Smooth muscle cell (in vitro differentiated cells): Measurements from ENCODE around the gene ACP5. TPM values are rescaled to one million over a fixed set of nuclear protein-coding genes. Genes with fewer than 3 reads are reported as not detected.

Experiments used
- DNase-seq: peaks from one replicate; lab custom pipeline; 2025; ENCODE audit not compliant: unreplicated experiment; lab: John Stamatoyannopoulos, UW
- H2AFZ ChIP-seq: fragments of 200-600 bp; sonication (generic); 2 replicates; pipeline ENCODE4 v1.6.0; 2016; ENCODE audit warnings: antibody characterized with exemption, low read depth, mild to moderate bottlenecking
- H3F3A ChIP-seq: fragments of 200-600 bp; sonication (generic); 2 replicates; pipeline ENCODE4 v1.6.0; 2017; ENCODE audit warnings: antibody characterized with exemption, low read depth
- H3K27ac ChIP-seq: fragments of 200-600 bp; sonication (generic); 2 replicates; pipeline ENCODE4 v1.5.1; 2016; ENCODE audit warnings: low read depth, mild to moderate bottlenecking
- H3K27me3 ChIP-seq: fragments of 200-600 bp; sonication (generic); 2 replicates; pipeline ENCODE4 v1.6.1; 2016; ENCODE audit warnings: low read depth, mild to moderate bottlenecking
- H3K36me3 ChIP-seq: fragments of 200-600 bp; sonication (generic); 2 replicates; pipeline ENCODE4 v1.5.1; 2016; ENCODE audit warnings: low read depth
- H3K4me1 ChIP-seq: fragments of 200-600 bp; sonication (generic); 2 replicates; pipeline ENCODE4 v1.5.1; 2016; ENCODE audit warnings: low read depth
- H3K4me2 ChIP-seq: fragments of 200-600 bp; sonication (generic); 2 replicates; pipeline ENCODE4 v1.6.0; 2016; ENCODE audit warnings: mild to moderate bottlenecking
- H3K4me3 ChIP-seq: fragments of 200-600 bp; sonication (generic); 2 replicates; pipeline ENCODE4 v1.5.1; 2016; ENCODE audit warnings: mild to moderate bottlenecking
- H3K79me2 ChIP-seq: fragments of 200-600 bp; sonication (generic); 2 replicates; pipeline ENCODE4 v1.6.0; 2016; ENCODE audit warnings: low read depth, mild to moderate bottlenecking
- H3K9ac ChIP-seq: fragments of 200-600 bp; sonication (generic); 2 replicates; pipeline ENCODE4 v1.6.0; 2016; ENCODE audit warnings: low read depth
- H3K9me3 ChIP-seq: fragments of 200-600 bp; sonication (generic); replicated peaks from 2 replicates; pipeline ENCODE4 v1.5.1; 2016; ENCODE audit warnings: low read depth
- H4K20me1 ChIP-seq: fragments of 200-600 bp; sonication (generic); 2 replicates; pipeline ENCODE4 v1.6.0; 2016; ENCODE audit warnings: low read depth
- WGBS: methylation state at CpG from one replicate; pipeline ENCODE4 v1.1.7; 2016; ENCODE audit warnings: low lambda C conversion rate; 5-methylcytosine and 5-hydroxymethylcytosine counted together
- polyA plus RNA-seq: library from polyadenylated mRNA; unstranded; fragments of >200 nt; fragmentation: Nextera tagmentation; extraction: Ambion mirVana; gene quantifications from 2 replicates; pipeline ENCODE4 v1.2.1, GENCODE V29; 2016
- total RNA-seq: library from RNA; depleted of rRNA; stranded (reverse); fragments of >200 nt; gene quantifications from 2 replicates; pipeline ENCODE4 v1.2.3, GENCODE V29; 2014
- TF ChIP-seq, protein P1 (sequence below): fragments of 200-600 bp; sonication (generic); IDR thresholded peaks from 2 replicates; pipeline ENCODE4 v1.5.1; 2017; ENCODE audit warnings: borderline replicate concordance, mild to moderate bottlenecking, antibody characterized with exemption; ENCODE audit not compliant: insufficient read depth, poor library complexity, severe bottlenecking

Gene ACP5
- total and polyA plus RNA-seq, 2 experiments from 2014 or later: 1.9 TPM

GRCh38 chr19:11534948-11535347 lies 42.5 kb downstream of the ACP5 start:
- H3K27ac ChIP-seq: peak overlapping the region; percentile 87
- H3K9ac ChIP-seq: no peak overlapping the region
- H3K4me3 ChIP-seq: no peak overlapping the region
- H3K27me3 ChIP-seq: no peaks in the 10 kb centered on the region
- H3K4me2 ChIP-seq: no peak overlapping the region
- H3K4me1 ChIP-seq: peaks cover 11% of the 10 kb centered on the region
- no peak for DNase-seq
- TF ChIP-seq, protein P1, sequence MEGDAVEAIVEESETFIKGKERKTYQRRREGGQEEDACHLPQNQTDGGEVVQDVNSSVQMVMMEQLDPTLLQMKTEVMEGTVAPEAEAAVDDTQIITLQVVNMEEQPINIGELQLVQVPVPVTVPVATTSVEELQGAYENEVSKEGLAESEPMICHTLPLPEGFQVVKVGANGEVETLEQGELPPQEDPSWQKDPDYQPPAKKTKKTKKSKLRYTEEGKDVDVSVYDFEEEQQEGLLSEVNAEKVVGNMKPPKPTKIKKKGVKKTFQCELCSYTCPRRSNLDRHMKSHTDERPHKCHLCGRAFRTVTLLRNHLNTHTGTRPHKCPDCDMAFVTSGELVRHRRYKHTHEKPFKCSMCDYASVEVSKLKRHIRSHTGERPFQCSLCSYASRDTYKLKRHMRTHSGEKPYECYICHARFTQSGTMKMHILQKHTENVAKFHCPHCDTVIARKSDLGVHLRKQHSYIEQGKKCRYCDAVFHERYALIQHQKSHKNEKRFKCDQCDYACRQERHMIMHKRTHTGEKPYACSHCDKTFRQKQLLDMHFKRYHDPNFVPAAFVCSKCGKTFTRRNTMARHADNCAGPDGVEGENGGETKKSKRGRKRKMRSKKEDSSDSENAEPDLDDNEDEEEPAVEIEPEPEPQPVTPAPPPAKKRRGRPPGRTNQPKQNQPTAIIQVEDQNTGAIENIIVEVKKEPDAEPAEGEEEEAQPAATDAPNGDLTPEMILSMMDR: no peak
- H3K79me2 ChIP-seq: no peaks in the 10 kb centered on the region
- H4K20me1 ChIP-seq: no peaks in the 10 kb centered on the region
- peaks cover 36% of the 10 kb centered on the region for H3F3A ChIP-seq
- no peak overlapping the region for H2AFZ ChIP-seq
- H3K36me3 ChIP-seq: no peaks in the 10 kb centered on the region
- no peaks in the 10 kb centered on the region for H3K9me3 ChIP-seq
- 77% methylated on average over 5 of the region's 5 CpGs for WGBS

GRCh38 chr19:11534538-11534937 lies 42.9 kb downstream of the ACP5 start:
- Histone ChIP-seq H4K20me1 (no peaks in the 10 kb centered on the region), H2AFZ (no peak overlapping the region), H3K4me1 (peaks cover 10% of the 10 kb centered on the region), H3K27me3 (no peaks in the 10 kb centered on the region), H3K36me3 (no peaks in the 10 kb centered on the region), H3K9me3 (no peaks in the 10 kb centered on the region), H3K9ac (no peak overlapping the region), H3K4me3 (no peak overlapping the region), H3K27ac (no peak overlapping the region), H3K79me2 (no peaks in the 10 kb centered on the region), H3F3A (peaks cover 37% of the 10 kb centered on the region), H3K4me2 (no peak overlapping the region)
- 93% methylated on average over 1 of the region's 1 CpG for WGBS
- TF ChIP-seq, protein P1: no peak
- DNase-seq: no peak

GRCh38 chr19:11530432-11530831 lies 47.0 kb downstream of the ACP5 start:
- peaks cover 10% of the 10 kb centered on the region for H3K4me1 ChIP-seq
- H3K27ac ChIP-seq: no peak overlapping the region
- no peaks in the 10 kb centered on the region for H3K9me3 ChIP-seq
- no peak for DNase-seq
- H3K27me3 ChIP-seq: no peaks in the 10 kb centered on the region
- 35% methylated on average over 9 of the region's 9 CpGs for WGBS
- peaks cover 11% of the 10 kb centered on the region for H3K79me2 ChIP-seq
- TF ChIP-seq, protein P1: no peak
- no peak overlapping the region for H3K4me2 ChIP-seq
- no peak overlapping the region for H3K9ac ChIP-seq
- H4K20me1 ChIP-seq: peaks cover 7% of the 10 kb centered on the region
- H3K36me3 ChIP-seq: no peaks in the 10 kb centered on the region
- H3K4me3 ChIP-seq: no peak overlapping the region
- H3F3A ChIP-seq: peaks cover 14% of the 10 kb centered on the region
- no peak overlapping the region for H2AFZ ChIP-seq

- peak within 1 kb of the TSS; percentile 90 for H3K9ac ChIP-seq
- H4K20me1 ChIP-seq: peaks cover 7% of the 10 kb centered on the region
- H3K36me3 ChIP-seq: no peaks in the 10 kb centered on the region
- peak within 1 kb of the TSS; percentile 76 for H3K4me3 ChIP-seq
- under 1% methylated on average over 47 of the region's 47 CpGs for WGBS
- no peaks in the 10 kb centered on the region for H3K27me3 ChIP-seq
- no peaks in the 10 kb centered on the region for H3K9me3 ChIP-seq
- H2AFZ ChIP-seq: peak within 1 kb of the TSS; percentile 34
- H3F3A ChIP-seq: peaks cover 4% of the 10 kb centered on the region
- peaks cover 11% of the 10 kb centered on the region for H3K79me2 ChIP-seq
- peak; percentile 93 for DNase-seq
- peaks cover 10% of the 10 kb centered on the region for H3K4me1 ChIP-seq
- peak within 1 kb of the TSS; percentile 95 for H3K27ac ChIP-seq
- H3K4me2 ChIP-seq: peak within 1 kb of the TSS; percentile 85
- TF ChIP-seq, protein P1: no peak
Observed at GRCh38 chr19:11528551-11529341, 48.7 kb downstream of the ACP5 start, which contains the start of gene ECSIT. ECSIT (minus strand) TSS chr19:11529134; CDS start chr19:11519170, 9,964 bp downstream.
